H9 (cell line): ENCODE measurements around the gene GATA5. TPM values are rescaled to one million over a fixed set of nuclear protein-coding genes. Genes with fewer than 3 reads are reported as not detected.
A peak's percentile ranks its signal among the peaks of the same experiment; 100 is the strongest.

Experiments
- DNase-seq: peaks from one replicate; pipeline ENCODE4 v3.0.0-alpha.2; 2017
- H2AFZ ChIP-seq: one replicate; pipeline ENCODE4 v1.6.1; 2013; ENCODE audit warnings: mild to moderate bottlenecking, low read length, control low read depth, moderate library complexity
- H2AK5ac ChIP-seq: 2 replicates; pipeline ENCODE4 v1.6.1; 2013; ENCODE audit warnings: low read length, control low read depth, mixed read lengths; ENCODE audit not compliant: insufficient read length
- H2BK120ac ChIP-seq: one replicate; pipeline ENCODE4 v1.6.1; 2013; ENCODE audit warnings: low read depth, mild to moderate bottlenecking, low read length, control low read depth, inconsistent platforms; ENCODE audit not compliant: poor library complexity, severe bottlenecking
- H2BK12ac ChIP-seq: 2 replicates; pipeline ENCODE4 v1.6.1; 2013; ENCODE audit warnings: low read length, control low read depth, mixed read lengths, low read depth; ENCODE audit not compliant: insufficient read length
- H2BK15ac ChIP-seq: 2 replicates; pipeline ENCODE4 v1.6.1; 2013; ENCODE audit warnings: low read depth, low read length, control low read depth
- H2BK20ac ChIP-seq: one replicate; pipeline ENCODE4 v1.6.1; 2013; ENCODE audit warnings: low read depth, mild to moderate bottlenecking, low read length, control low read depth, inconsistent platforms; ENCODE audit not compliant: poor library complexity, severe bottlenecking
- H2BK5ac ChIP-seq: 2 replicates; pipeline ENCODE4 v1.6.1; 2013; ENCODE audit warnings: low read length, control low read depth, mixed read lengths; ENCODE audit not compliant: insufficient read length
- H3K14ac ChIP-seq: 2 replicates; pipeline ENCODE4 v1.6.1; 2013; ENCODE audit warnings: low read length, control low read depth; ENCODE audit not compliant: insufficient read depth
- H3K18ac ChIP-seq: 2 replicates; pipeline ENCODE4 v1.6.1; 2013; ENCODE audit warnings: low read depth, mild to moderate bottlenecking, mixed read lengths, low read length, control low read depth; ENCODE audit not compliant: insufficient read length
- H3K23ac ChIP-seq: 2 replicates; pipeline ENCODE4 v1.6.1; 2013; ENCODE audit warnings: low read length, control low read depth, mixed read lengths, low read depth; ENCODE audit not compliant: insufficient read length
- H3K23me2 ChIP-seq: 2 replicates; pipeline ENCODE4 v1.6.1; 2013; ENCODE audit warnings: low read depth, mild to moderate bottlenecking, mixed read lengths, low read length, control low read depth; ENCODE audit not compliant: insufficient read length, poor library complexity, severe bottlenecking
- H3K27ac ChIP-seq: 2 replicates; pipeline ENCODE4 v1.5.1; 2013; ENCODE audit warnings: low read length, control low read depth, mixed read lengths, low read depth; ENCODE audit not compliant: insufficient read length
- H3K27me3 ChIP-seq: 2 replicates; pipeline ENCODE4 v1.6.1; 2013; ENCODE audit warnings: low read length, control low read depth, inconsistent platforms; ENCODE audit not compliant: insufficient read depth
- H3K4ac ChIP-seq: 2 replicates; pipeline ENCODE4 v1.6.1; 2013; ENCODE audit warnings: low read depth, mild to moderate bottlenecking, control low read depth, inconsistent platforms, low read length, moderate library complexity
- H3K4me1 ChIP-seq: 2 replicates; pipeline ENCODE4 v1.6.1; 2013; ENCODE audit warnings: low read length, control low read depth, inconsistent platforms; ENCODE audit not compliant: insufficient read depth
- H3K4me2 ChIP-seq: 2 replicates; pipeline ENCODE4 v1.6.1; 2013; ENCODE audit warnings: low read length, control low read depth, mixed read lengths; ENCODE audit not compliant: insufficient read length, insufficient read depth
- H3K56ac ChIP-seq: 2 replicates; pipeline ENCODE4 v1.6.1; 2013; ENCODE audit warnings: low read depth, mild to moderate bottlenecking, mixed read lengths, low read length, control low read depth; ENCODE audit not compliant: insufficient read length
- H3K79me1 ChIP-seq: 2 replicates; pipeline ENCODE4 v1.6.1; 2013; ENCODE audit warnings: low read depth, mild to moderate bottlenecking, moderate library complexity, low read length, control low read depth, inconsistent platforms; ENCODE audit not compliant: insufficient read depth, poor library complexity, severe bottlenecking
- H3K79me2 ChIP-seq: 2 replicates; pipeline ENCODE4 v1.6.1; 2013; ENCODE audit warnings: low read length, control low read depth, inconsistent platforms; ENCODE audit not compliant: insufficient read depth
- H3K9ac ChIP-seq: 2 replicates; pipeline ENCODE4 v1.6.1; 2013; ENCODE audit warnings: low read length, control low read depth, mixed read lengths; ENCODE audit not compliant: insufficient read length; ENCODE audit errors: extremely low read depth
- H3K9me3 ChIP-seq: one replicate; pipeline ENCODE4 v1.6.1; 2013; ENCODE audit warnings: low read depth, low read length, inconsistent platforms; ENCODE audit not compliant: control insufficient read depth
- H3T11ph ChIP-seq: one replicate; pipeline ENCODE4 v1.6.1; 2013; ENCODE audit warnings: mild to moderate bottlenecking, low read length, control low read depth, inconsistent platforms
- H4K20me1 ChIP-seq: one replicate; pipeline ENCODE4 v1.6.1; 2013; ENCODE audit not compliant: control insufficient read depth, insufficient read length, insufficient read depth
- H4K5ac ChIP-seq: 2 replicates; pipeline ENCODE4 v1.6.1; 2013; ENCODE audit warnings: low read depth, mild to moderate bottlenecking, mixed read lengths, low read length, control low read depth; ENCODE audit not compliant: insufficient read length
- H4K8ac ChIP-seq: replicated peaks from 2 replicates; pipeline ENCODE4 v1.6.1; 2013; ENCODE audit warnings: low read length, control low read depth, mixed read lengths, low read depth; ENCODE audit not compliant: insufficient read length
- H4K91ac ChIP-seq: 2 replicates; pipeline ENCODE4 v1.6.1; 2013; ENCODE audit warnings: low read depth, mild to moderate bottlenecking, moderate library complexity, mixed read lengths, low read length, control low read depth; ENCODE audit not compliant: insufficient read length
- H3K27ac Mint-ChIP-seq, 3 experiments: 2 replicates in 2 of 3; 3 replicates in 1 of 3; pipeline ENCODE4 v1.8.0; 2020 to 2021; ENCODE audit warnings: mixed read lengths in 3 of 3, mild to moderate bottlenecking in 1 of 3, moderate library complexity in 1 of 3
- H3K27me3 Mint-ChIP-seq: 2 replicates; pipeline ENCODE4 v1.8.0; 2021; ENCODE audit warnings: low read depth, mild to moderate bottlenecking, moderate library complexity, mixed read lengths
- H3K36me3 Mint-ChIP-seq, 3 experiments: 2 replicates in 2 of 3; 3 replicates in 1 of 3; pipeline ENCODE4 v1.8.0; 2020 to 2021; ENCODE audit warnings: low read depth in 3 of 3, mixed read lengths in 3 of 3; ENCODE audit not compliant: insufficient read depth in 1 of 3
- H3K4me1 Mint-ChIP-seq, 2 experiments: 2 replicates each; pipeline ENCODE4 v1.8.0; 2020; ENCODE audit warnings: mixed read lengths in 2 of 2
- H3K4me3 Mint-ChIP-seq, 2 experiments: 2 replicates in 1 of 2; 3 replicates in 1 of 2; pipeline ENCODE4 v1.8.0; 2020 to 2021; ENCODE audit warnings: mild to moderate bottlenecking in 2 of 2, mixed read lengths in 2 of 2, moderate library complexity in 1 of 2
- H3K9me3 Mint-ChIP-seq, 2 experiments: 2 replicates in 1 of 2; 3 replicates in 1 of 2; pipeline ENCODE4 v1.8.0; 2020; ENCODE audit warnings: mild to moderate bottlenecking in 2 of 2, mixed read lengths in 2 of 2, moderate library complexity in 1 of 2
- CTCF ChIP-seq: fragments of 200-600 bp; sonication (generic); conservative IDR thresholded peaks from 3 replicates; pipeline ENCODE4 v1.8.0; 2021; ENCODE audit warnings: antibody characterized with exemption, mild to moderate bottlenecking
- WGBS: extraction: QIAGEN DNeasy Blood & Tissue Kit; methylation state at CpG from one replicate; pipeline ENCODE4 v1.1.7; 2013; ENCODE audit warnings: missing lambda C conversion rate, low lambda C conversion rate, mixed read lengths; ENCODE audit not compliant: insufficient read length; ENCODE audit errors: extremely low coverage; 5-methylcytosine and 5-hydroxymethylcytosine counted together
- total RNA-seq: library from RNA; stranded (reverse); gene quantifications from 2 replicates; pipeline ENCODE4 v1.2.1, GENCODE V29; 2021

The GATA5 gene
- total RNA-seq, 1 experiment from 2014 or later = 0.24 TPM

DNA sequence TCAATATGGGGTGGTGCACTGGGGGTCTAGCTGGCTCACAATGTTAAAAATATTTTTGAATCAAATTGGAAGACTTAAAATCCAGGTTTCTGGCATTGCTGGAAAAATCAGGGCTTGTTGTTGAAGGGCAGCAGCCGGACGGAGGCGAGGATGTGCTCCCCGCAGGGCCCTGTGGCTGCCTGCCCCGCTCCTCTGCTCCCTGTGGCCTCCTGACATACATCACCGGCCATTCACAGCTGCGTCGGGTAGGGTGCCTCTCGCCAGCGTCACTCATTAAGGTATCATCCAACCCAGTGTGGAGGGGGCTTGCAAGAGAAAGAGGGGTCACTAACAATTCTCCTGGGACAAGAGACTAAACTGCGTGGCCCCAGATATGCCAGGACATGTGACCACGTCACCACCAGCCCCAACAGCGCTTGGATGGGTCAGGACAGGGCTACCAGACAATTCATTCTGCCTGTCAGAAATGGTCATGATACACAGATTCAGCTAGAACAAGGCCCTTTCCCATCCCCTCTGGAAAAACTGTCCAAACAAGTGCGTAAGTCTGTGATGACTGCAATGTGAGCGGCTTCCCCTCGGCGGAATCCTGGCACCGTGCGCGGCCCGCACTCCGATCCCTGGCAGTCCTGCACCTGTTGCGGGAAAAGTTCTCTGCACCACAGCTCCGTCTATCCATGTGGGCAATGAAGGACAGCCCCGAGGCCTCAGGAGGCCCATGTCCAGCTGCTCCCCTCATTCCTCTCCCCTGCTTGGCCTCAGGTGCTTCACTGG, 12.0 kb downstream of the GATA5 start:
- Histone ChIP-seq H3K9ac (no peak overlapping the region), H3K27me3 (no peaks in the 10 kb centered on the region), H2BK12ac (no peak overlapping the region), H3K4me2 (no peak overlapping the region), H3K23ac (no peak overlapping the region), H2BK15ac (no peak overlapping the region), H4K20me1 (no peaks in the 10 kb centered on the region), H3K14ac (no peak overlapping the region), H3K79me1 (no peaks in the 10 kb centered on the region), H3K23me2 (no peaks in the 10 kb centered on the region), H3K4ac (no peak overlapping the region), H2BK20ac (no peak overlapping the region), H3T11ph (no peak overlapping the region), H2BK5ac (no peak overlapping the region), H2AFZ (no peak overlapping the region), H4K8ac (no peak overlapping the region), H3K9me3 (no peaks in the 10 kb centered on the region), H2BK120ac (no peak overlapping the region), H4K91ac (no peak overlapping the region), H3K79me2 (no peaks in the 10 kb centered on the region), H3K18ac (no peak overlapping the region), H3K4me1 (no peaks in the 10 kb centered on the region), H4K5ac (no peak overlapping the region), H3K56ac (no peak overlapping the region), H2AK5ac (no peak overlapping the region), H3K27ac (no peak overlapping the region)
- Mint-ChIP-seq H3K4me1 (peaks cover 0 to 2% of the 10 kb centered on the region in 2 experiments; a peak in 1 of 4 replicates), H3K36me3 (no peaks in the 10 kb centered on the region), H3K9me3 (no peaks in the 10 kb centered on the region), H3K27ac (peak overlapping the region in 1 of 3 experiments; percentile 38; a peak in 1 of 7 replicates), H3K27me3 (peaks cover 2% of the 10 kb centered on the region), H3K4me3 (no peak overlapping the region)
- no CpG with 5 or more reads among the region's 25 CpGs for WGBS
- DNase-seq = no peak
- TF ChIP-seq CTCF = no peak
